Spleen (tissue), 7 donors: Measurements from ENCODE around the gene MEGF8.

Source experiments
- POLR2A ChIP-seq, 3 donors: fragments of 450-650 bp; IDR thresholded peaks; one replicate each; pipeline ENCODE4 v1.5.1; 2017; ENCODE audit warnings: antibody characterized with exemption in 3 of 3, mild to moderate bottlenecking in 1 of 3
- POLR2AphosphoS5 ChIP-seq, 3 donors: sonication (generic); formaldehyde crosslinking; IDR thresholded peaks; one replicate each; pipeline ENCODE4 v1.5.1; 2017; ENCODE audit warnings: antibody characterized with exemption in 3 of 3
- TF ChIP-seq, protein P1 (sequence below), 11 experiments: fragments of 200-600 bp in 7 of 11; fragments of 450-650 bp in 4 of 11; sonication (generic) in 4 of 11; IDR thresholded peaks in 8 of 11; conservative IDR thresholded peaks in 3 of 11; 1 replicate in 7 of 11; 2 replicates in 4 of 11; pipeline versions ENCODE4 v1.4.0 to v1.8.0; 2016 to 2021; ENCODE audit warnings: antibody characterized with exemption in 11 of 11, inconsistent platforms in 4 of 11, mild to moderate bottlenecking in 1 of 11
- donor health status: DM: no; HTN: no; CAD: no; lungs with moderate emphysema.
- donor health status: DM: no; HTN: no; CAD: no.
- donor health status: DM: no; HTN: no; CAD: no.

DNA sequence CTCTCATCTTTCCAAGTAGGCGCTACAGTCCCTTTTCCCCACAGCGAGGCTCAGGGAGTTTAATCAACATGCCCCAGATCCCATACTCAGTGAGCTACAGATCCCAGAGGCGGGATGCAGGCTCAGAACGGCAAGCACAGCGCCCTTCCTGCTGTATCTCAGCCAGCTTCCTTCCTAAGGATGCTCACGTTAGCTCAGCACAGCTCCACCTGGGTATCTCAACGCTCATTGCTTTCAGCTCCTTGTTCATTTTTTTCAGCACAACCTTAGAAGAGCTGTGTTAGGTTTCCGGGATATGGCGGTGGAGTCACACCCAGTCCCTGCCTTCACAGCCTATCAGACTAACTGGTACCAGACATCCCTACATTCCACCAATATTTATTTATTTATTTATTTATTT lies 3.1 kb upstream of the MEGF8 start:
- TF ChIP-seq, protein P1, sequence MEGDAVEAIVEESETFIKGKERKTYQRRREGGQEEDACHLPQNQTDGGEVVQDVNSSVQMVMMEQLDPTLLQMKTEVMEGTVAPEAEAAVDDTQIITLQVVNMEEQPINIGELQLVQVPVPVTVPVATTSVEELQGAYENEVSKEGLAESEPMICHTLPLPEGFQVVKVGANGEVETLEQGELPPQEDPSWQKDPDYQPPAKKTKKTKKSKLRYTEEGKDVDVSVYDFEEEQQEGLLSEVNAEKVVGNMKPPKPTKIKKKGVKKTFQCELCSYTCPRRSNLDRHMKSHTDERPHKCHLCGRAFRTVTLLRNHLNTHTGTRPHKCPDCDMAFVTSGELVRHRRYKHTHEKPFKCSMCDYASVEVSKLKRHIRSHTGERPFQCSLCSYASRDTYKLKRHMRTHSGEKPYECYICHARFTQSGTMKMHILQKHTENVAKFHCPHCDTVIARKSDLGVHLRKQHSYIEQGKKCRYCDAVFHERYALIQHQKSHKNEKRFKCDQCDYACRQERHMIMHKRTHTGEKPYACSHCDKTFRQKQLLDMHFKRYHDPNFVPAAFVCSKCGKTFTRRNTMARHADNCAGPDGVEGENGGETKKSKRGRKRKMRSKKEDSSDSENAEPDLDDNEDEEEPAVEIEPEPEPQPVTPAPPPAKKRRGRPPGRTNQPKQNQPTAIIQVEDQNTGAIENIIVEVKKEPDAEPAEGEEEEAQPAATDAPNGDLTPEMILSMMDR (IDR thresholded peaks at IDR 0.05 in 8 of 11, conservative IDR thresholded peaks at IDR 0.05 in 3 of 11): no peak
- TF ChIP-seq POLR2A (IDR thresholded peaks at IDR 0.05) (no peak), POLR2AphosphoS5 (IDR thresholded peaks at IDR 0.05) (no peak)
